HepG2 (cell line): Measurements from ENCODE around the gene NTN3. TPM values are rescaled to one million over a fixed set of nuclear protein-coding genes. Genes with fewer than 3 reads are reported as not detected.

Source experiments
- ARNT2 ChIP-seq: sonication (generic); formaldehyde crosslinking; IDR thresholded peaks from 2 replicates; pipeline ENCODE4 v1.8.0; 2022; ENCODE audit warnings: mild to moderate bottlenecking, low read depth, missing genetic modification reagents, moderate library complexity
- ATF7-NPFF ChIP-seq: sonication (generic); formaldehyde crosslinking; IDR thresholded peaks from 2 replicates; pipeline ENCODE4 v1.8.1; 2023; ENCODE audit warnings: mild to moderate bottlenecking, low read depth, missing genetic modification reagents, moderate library complexity
- GFI1 ChIP-seq: sonication (generic); formaldehyde crosslinking; IDR thresholded peaks from 2 replicates; pipeline ENCODE4 v1.5.0; 2020; ENCODE audit warnings: missing genetic modification reagents, mild to moderate bottlenecking, borderline replicate concordance
- GTF2F1 ChIP-seq: fragments of 150-350 bp; IDR thresholded peaks from 2 replicates; pipeline ENCODE4 v1.6.1; 2014; ENCODE audit warnings: low read length
- KDM2A ChIP-seq: sonication (generic); formaldehyde crosslinking; IDR thresholded peaks from 2 replicates; pipeline ENCODE4 v1.4.0; 2020; ENCODE audit warnings: low read depth, missing genetic modification reagents, borderline replicate concordance
- MYC ChIP-seq: sonication (generic); formaldehyde crosslinking; IDR thresholded peaks from 2 replicates; pipeline ENCODE4 v1.9.0; 2021; ENCODE audit warnings: missing genetic modification reagents, borderline replicate concordance
- NFE2 ChIP-seq: sonication (generic); formaldehyde crosslinking; IDR thresholded peaks from 2 replicates; pipeline ENCODE4 v1.4.0; 2020; ENCODE audit warnings: missing genetic modification reagents
- REL ChIP-seq: sonication (generic); formaldehyde crosslinking; conservative IDR thresholded peaks from 2 replicates; pipeline ENCODE4 v1.8.0; 2022; ENCODE audit warnings: mild to moderate bottlenecking, missing genetic modification reagents, moderate library complexity
- SIX4 ChIP-seq: sonication (generic); formaldehyde crosslinking; IDR thresholded peaks from 2 replicates; pipeline ENCODE4 v1.4.0; 2020; ENCODE audit warnings: missing genetic modification reagents
- SMAD9 ChIP-seq: sonication (generic); formaldehyde crosslinking; IDR thresholded peaks from 2 replicates; pipeline ENCODE4 v1.5.1; 2020; ENCODE audit warnings: mild to moderate bottlenecking, missing genetic modification reagents
- SP2 ChIP-seq: sonication (generic); formaldehyde crosslinking; IDR thresholded peaks from 2 replicates; pipeline ENCODE4 v1.5.1; 2020; ENCODE audit warnings: mild to moderate bottlenecking, missing genetic modification reagents
- SP5 ChIP-seq: IDR thresholded peaks from 2 replicates; pipeline ENCODE4 v1.6.1; 2016; ENCODE audit warnings: low read depth, borderline replicate concordance
- TEF ChIP-seq: sonication (generic); formaldehyde crosslinking; IDR thresholded peaks from 2 replicates; pipeline ENCODE4 v1.5.0; 2020; ENCODE audit warnings: missing genetic modification reagents
- ZNF234 ChIP-seq: sonication (generic); formaldehyde crosslinking; conservative IDR thresholded peaks from 2 replicates; pipeline ENCODE4 v1.5.1; 2020; ENCODE audit warnings: mild to moderate bottlenecking, missing genetic modification reagents
- ZNF275 ChIP-seq: sonication (generic); formaldehyde crosslinking; IDR thresholded peaks from 2 replicates; pipeline ENCODE4 v1.8.0; 2022; ENCODE audit warnings: missing genetic modification reagents, mild to moderate bottlenecking, inconsistent platforms, borderline replicate concordance
- ZNF333 ChIP-seq: sonication (generic); formaldehyde crosslinking; IDR thresholded peaks from 2 replicates; pipeline ENCODE4 v1.4.0; 2020; ENCODE audit warnings: mild to moderate bottlenecking, missing genetic modification reagents, borderline replicate concordance
- ZNF546 ChIP-seq: sonication (generic); formaldehyde crosslinking; conservative IDR thresholded peaks from 2 replicates; pipeline ENCODE4 v1.8.1; 2023; ENCODE audit warnings: mild to moderate bottlenecking, missing genetic modification reagents
- ZNF784 ChIP-seq: sonication (generic); formaldehyde crosslinking; IDR thresholded peaks from 2 replicates; pipeline ENCODE4 v1.5.1; 2020; ENCODE audit warnings: missing genetic modification reagents, mild to moderate bottlenecking, borderline replicate concordance
- polyA plus RNA-seq, 8 experiments: library from polyadenylated mRNA; depleted of rRNA in 3 of 8; stranded (reverse) in 7 of 8; unstranded in 1 of 8; fragments of >200 nt; fragmentation: Illumina TruSeq in 4 of 8; extraction: Trizol in 4 of 8; gene quantifications; 2 replicates each; pipeline versions ENCODE4 v1.2.1 to v1.2.3, GENCODE V29; 2011 to 2016; ENCODE audit warnings: low read depth in 4 of 8, missing spikeins in 1 of 8, mixed read lengths in 1 of 8; ENCODE audit not compliant: insufficient read depth in 1 of 8
- total RNA-seq, 5 experiments: library from RNA; depleted of rRNA; stranded (reverse); fragments of >200 nt; fragmentation: Illumina TruSeq; extraction: Trizol; gene quantifications; 2 replicates each; pipeline ENCODE4 v1.2.3, GENCODE V29; 2016; ENCODE audit warnings: low read depth in 1 of 5
- TF ChIP-seq, protein P1 (sequence below): sonication (generic); formaldehyde crosslinking; IDR thresholded peaks from 2 replicates; pipeline ENCODE4 v1.5.1; 2020; ENCODE audit warnings: mild to moderate bottlenecking, missing genetic modification reagents, moderate library complexity
- TF ChIP-seq, protein P2 (sequence below): sonication (generic); formaldehyde crosslinking; IDR thresholded peaks from 2 replicates; pipeline ENCODE4 v1.8.1; 2023; ENCODE audit warnings: mild to moderate bottlenecking, missing genetic modification reagents

Gene NTN3
- total and polyA plus RNA-seq, 2 of the 13 experiments (the other 11 are each of a cell fraction or from before 2014, with no cell fraction given) = 0.09 to 0.20 TPM

- peak; percentile 48; the same call in 1 of the 2 replicates for TF ChIP-seq KDM2A (CRISPR knock-in tag)
- TF ChIP-seq MYC = peak; percentile 19; the same call in 1 of the 2 replicates
- no peak for TF ChIP-seq ZNF333 (CRISPR knock-in tag)
- TF ChIP-seq NFE2 = no peak
- no peak for TF ChIP-seq REL
- TF ChIP-seq GFI1 (CRISPR knock-in tag) = 0 out of 2 replicates have a peak, but pooled peaks have one; percentile 50
- TF ChIP-seq GTF2F1 = no peak
- TF ChIP-seq SP5 (CRISPR knock-in tag) = peak; percentile 82
- 0 out of 2 replicates have a peak, but pooled peaks have one; percentile 20 for TF ChIP-seq ZNF234 (CRISPR knock-in tag)
- TF ChIP-seq SIX4 (CRISPR knock-in tag) = no peak
- TF ChIP-seq ZNF275 (CRISPR knock-in tag) = 0 out of 2 replicates have a peak, but pooled peaks have one; percentile 13
- no peak for TF ChIP-seq SMAD9 (CRISPR knock-in tag)
- TF ChIP-seq ATF7-NPFF = peak; percentile 58; the same call in 1 of the 2 replicates
- TF ChIP-seq, protein P1, sequence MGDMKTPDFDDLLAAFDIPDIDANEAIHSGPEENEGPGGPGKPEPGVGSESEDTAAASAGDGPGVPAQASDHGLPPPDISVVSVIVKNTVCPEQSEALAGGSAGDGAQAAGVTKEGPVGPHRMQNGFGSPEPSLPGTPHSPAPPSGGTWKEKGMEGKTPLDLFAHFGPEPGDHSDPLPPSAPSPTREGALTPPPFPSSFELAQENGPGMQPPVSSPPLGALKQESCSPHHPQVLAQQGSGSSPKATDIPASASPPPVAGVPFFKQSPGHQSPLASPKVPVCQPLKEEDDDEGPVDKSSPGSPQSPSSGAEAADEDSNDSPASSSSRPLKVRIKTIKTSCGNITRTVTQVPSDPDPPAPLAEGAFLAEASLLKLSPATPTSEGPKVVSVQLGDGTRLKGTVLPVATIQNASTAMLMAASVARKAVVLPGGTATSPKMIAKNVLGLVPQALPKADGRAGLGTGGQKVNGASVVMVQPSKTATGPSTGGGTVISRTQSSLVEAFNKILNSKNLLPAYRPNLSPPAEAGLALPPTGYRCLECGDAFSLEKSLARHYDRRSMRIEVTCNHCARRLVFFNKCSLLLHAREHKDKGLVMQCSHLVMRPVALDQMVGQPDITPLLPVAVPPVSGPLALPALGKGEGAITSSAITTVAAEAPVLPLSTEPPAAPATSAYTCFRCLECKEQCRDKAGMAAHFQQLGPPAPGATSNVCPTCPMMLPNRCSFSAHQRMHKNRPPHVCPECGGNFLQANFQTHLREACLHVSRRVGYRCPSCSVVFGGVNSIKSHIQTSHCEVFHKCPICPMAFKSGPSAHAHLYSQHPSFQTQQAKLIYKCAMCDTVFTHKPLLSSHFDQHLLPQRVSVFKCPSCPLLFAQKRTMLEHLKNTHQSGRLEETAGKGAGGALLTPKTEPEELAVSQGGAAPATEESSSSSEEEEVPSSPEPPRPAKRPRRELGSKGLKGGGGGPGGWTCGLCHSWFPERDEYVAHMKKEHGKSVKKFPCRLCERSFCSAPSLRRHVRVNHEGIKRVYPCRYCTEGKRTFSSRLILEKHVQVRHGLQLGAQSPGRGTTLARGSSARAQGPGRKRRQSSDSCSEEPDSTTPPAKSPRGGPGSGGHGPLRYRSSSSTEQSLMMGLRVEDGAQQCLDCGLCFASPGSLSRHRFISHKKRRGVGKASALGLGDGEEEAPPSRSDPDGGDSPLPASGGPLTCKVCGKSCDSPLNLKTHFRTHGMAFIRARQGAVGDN = peak; percentile 94
- no peak for TF ChIP-seq TEF (CRISPR knock-in tag)
- 0 out of 2 replicates have a peak, but pooled peaks have one; percentile 65 for TF ChIP-seq ARNT2 (CRISPR knock-in tag)
- TF ChIP-seq ZNF784 = peak; percentile 54; the same call in 1 of the 2 replicates
- peak; percentile 45; the same call in 1 of the 2 replicates for TF ChIP-seq SP2 (CRISPR knock-in tag)
- TF ChIP-seq, protein P2, sequence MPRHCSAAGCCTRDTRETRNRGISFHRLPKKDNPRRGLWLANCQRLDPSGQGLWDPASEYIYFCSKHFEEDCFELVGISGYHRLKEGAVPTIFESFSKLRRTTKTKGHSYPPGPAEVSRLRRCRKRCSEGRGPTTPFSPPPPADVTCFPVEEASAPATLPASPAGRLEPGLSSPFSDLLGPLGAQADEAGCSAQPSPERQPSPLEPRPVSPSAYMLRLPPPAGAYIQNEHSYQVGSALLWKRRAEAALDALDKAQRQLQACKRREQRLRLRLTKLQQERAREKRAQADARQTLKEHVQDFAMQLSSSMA (CRISPR knock-in tag) = 0 out of 2 replicates have a peak, but pooled peaks have one; percentile 40
- peak; percentile 68; the same call in 1 of the 2 replicates for TF ChIP-seq ZNF546 (CRISPR knock-in tag)
These were observed 773 bp downstream of the NTN3 start (continued) for GRCh38 chr16:2471653-2472487.
